Fibroblast of skin of left quadriceps (primary cell): ENCODE results near the gene GAN.

ENCODE experiments used
- DNase-seq, 2 experiments: peaks; one replicate each; pipeline ENCODE4 v3.0.0-alpha.2; 2013; ENCODE audit warnings: low read depth in 2 of 2

Gene GAN

GRCh38 chr16:81429045-81429521, 114.3 kb downstream of the GAN start:
- no peak for DNase-seq

DNA sequence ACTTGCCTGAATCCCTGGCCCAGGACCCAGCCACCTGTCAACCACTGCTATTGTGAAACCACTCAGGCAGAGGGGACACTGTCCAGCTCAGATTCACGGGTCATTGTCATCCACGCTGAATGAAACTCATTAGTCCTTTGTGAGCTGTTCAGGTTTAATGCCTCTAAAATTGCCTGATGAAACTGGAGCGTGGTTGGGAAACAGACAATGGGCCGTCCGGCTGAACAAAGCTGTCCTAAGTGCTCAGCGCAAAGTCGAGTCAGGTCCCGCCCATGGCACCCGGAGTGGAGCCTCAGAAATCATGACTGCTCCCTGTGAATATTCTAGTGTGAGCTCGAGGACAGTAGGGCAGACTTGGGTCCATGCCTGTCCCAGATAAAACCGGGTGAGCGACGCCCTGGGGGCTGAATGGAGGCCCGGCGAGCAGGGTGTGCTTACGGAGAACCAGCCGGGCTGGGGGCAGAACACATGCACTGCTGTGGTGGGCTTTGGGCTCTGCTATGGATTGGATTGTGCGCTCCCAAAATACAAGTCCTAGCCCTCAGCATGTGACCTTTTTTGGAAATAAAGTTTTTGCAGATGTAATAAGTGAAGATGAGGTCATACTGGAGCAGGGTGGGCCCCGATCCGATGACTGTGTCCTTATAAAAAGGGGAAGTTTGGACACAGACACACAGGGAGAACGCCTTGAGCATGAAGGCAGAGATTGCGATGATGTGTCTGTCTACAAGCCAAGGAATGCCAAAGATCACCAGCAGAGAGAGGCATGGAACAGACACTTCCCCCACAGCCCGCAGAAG, 117.0 kb downstream of the GAN start:
- DNase-seq, result peak in 1 of 2 experiments; percentile 31

- no peak for DNase-seq
These were observed 118.3 kb downstream of the GAN start for GRCh38 chr16:81432937-81433557.

- DNase-seq, result no peak
These were observed 120.3 kb downstream of the GAN start for GRCh38 chr16:81435103-81435502.

DNA sequence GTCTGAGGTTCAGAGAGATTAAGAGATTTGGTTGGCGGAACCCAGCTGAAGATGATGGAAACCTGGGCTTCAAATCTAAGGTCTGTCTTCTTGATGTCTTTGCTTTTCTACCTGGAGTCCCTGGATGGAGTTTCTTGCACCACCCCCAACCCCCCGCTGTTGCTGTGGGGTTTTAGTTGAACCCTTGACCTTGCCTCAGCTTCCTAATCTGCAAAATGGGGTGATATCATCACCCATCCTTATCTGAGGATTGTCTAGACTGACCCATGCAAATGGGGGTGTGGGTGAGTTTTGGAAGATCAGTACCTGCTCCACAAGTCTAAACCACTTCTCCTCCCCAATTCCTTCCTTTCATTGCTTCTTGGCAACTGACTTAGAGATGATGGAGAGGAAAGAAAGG, 120.8 kb downstream of the GAN start:
- DNase-seq, result no peak

- DNase-seq, result no peak
These were observed 121.6 kb downstream of the GAN start for GRCh38 chr16:81436386-81436785.

DNA sequence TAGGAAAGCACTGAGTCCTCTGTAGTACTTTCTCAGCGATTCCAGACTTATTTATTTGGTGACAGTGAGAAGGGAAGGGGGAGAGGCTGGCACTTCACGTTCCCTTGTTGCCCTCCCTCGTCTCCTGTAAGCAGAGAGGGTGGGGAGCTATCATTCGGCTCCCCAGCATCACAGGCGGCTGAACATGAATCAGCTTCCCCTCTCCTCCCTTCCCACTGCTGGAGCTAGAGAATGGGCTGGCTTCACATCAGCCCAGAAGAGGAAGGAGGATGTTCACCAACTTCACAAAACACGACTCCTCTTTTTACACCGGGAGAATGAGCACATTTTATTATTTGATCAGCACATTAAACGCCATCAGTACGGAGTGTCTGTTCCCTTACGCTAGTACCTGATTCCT, 123.1 kb downstream of the GAN start:
- DNase-seq, result no peak
